ENCODE results near the gene TMEM63C.

DNA sequence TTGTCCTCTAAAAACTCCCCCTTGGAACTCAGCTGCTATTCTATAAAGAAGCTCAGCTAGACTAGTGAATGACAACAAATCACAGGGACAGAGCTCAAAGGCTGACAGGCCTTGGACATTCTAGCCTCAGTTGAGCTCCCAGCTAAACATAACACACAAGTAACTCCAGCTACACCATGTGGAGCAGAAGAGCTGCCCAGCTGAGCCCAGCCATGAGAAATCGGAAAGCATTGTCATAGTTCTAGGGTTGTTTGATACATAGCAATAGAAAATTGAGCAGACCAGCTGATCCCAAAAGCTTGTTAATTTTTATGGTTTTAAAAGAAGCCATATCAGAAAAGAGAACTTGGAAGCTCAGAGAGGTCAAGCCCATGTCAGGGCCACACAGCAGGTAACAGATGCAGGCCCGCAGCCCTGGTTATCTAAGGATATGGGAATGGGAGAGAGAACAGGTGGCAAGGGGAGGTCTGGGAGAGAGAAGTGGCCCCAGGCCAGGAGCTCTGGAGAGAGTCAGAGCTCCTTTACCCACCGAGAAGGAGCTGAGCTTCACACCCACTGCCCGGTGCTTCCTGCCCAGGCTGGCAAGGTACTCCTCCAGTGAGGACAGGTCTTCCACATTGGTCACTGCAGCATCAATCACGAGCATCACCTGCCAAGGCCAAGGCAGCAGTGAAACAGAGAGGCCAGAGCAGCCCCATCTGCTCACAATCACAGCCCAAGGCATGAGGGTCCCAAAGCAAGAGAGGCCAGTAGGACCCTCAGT is 86.5 kb downstream of the TMEM63C start:
- TF ChIP-seq POLR2A (IDR thresholded peaks at IDR 0.05): no peak
- TF ChIP-seq, protein P1, sequence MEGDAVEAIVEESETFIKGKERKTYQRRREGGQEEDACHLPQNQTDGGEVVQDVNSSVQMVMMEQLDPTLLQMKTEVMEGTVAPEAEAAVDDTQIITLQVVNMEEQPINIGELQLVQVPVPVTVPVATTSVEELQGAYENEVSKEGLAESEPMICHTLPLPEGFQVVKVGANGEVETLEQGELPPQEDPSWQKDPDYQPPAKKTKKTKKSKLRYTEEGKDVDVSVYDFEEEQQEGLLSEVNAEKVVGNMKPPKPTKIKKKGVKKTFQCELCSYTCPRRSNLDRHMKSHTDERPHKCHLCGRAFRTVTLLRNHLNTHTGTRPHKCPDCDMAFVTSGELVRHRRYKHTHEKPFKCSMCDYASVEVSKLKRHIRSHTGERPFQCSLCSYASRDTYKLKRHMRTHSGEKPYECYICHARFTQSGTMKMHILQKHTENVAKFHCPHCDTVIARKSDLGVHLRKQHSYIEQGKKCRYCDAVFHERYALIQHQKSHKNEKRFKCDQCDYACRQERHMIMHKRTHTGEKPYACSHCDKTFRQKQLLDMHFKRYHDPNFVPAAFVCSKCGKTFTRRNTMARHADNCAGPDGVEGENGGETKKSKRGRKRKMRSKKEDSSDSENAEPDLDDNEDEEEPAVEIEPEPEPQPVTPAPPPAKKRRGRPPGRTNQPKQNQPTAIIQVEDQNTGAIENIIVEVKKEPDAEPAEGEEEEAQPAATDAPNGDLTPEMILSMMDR (IDR thresholded peaks at IDR 0.05): no peak
